DMS153 (cell line): ENCODE results near the gene TIAL1.
"Not testable (repeated sequence)": the region's sequence is repeated elsewhere in the genome, so short reads cannot be mapped to it uniquely, and the experiment has no call there.

ENCODE experiments used
- DNase-seq: peaks from one replicate; lab custom pipeline; 2025; lab: John Stamatoyannopoulos, UW

The TIAL1 gene

GRCh38 chr10:119528663-119529237, 68.0 kb downstream of the TIAL1 start:
- not testable (repeated sequence) for DNase-seq

DNA sequence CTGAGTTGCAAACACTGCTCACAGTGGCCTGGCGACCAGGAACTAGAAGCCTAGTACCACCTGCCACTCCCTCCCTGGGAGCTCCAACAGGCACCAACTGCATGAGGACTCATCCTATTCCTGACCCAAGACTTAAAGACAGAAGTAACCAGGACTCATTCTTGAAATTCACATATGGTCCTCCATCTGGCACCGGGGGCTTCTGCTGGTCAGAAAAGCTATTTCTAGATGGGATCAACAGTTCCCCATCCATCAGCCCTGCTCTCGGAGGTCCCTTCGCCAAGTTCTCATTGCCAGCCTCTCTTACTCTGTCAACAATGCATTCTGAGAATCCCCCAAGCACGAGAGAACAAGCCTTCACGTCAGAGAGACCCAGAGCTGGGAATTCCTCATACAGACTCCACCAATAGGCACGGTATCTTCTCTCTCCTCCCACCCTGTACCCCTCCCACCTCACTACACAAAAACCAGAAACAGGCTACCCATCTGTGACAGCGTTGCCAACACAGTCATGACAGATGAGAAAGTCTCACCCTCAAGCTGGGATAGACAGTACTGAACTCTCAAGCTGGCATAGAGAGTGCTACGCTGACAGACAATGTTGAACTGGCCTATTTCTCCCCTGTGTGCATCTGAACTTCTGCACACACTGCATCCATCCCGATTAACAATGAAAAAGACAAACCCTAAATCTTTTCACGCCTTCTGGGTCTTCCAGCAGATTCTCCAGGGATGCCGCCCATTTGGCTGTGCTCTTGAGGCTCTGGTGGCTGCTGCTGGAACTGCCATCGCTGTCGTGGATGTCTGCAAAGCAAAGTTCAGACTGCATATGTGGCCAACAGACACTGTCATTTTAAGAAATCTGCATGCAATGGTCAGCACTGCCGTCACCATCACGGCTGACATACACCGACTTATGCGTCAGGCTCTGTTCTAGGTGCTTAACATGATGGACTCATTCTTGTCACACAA, 69.9 kb downstream of the TIAL1 start:
- no peak for DNase-seq

DNA sequence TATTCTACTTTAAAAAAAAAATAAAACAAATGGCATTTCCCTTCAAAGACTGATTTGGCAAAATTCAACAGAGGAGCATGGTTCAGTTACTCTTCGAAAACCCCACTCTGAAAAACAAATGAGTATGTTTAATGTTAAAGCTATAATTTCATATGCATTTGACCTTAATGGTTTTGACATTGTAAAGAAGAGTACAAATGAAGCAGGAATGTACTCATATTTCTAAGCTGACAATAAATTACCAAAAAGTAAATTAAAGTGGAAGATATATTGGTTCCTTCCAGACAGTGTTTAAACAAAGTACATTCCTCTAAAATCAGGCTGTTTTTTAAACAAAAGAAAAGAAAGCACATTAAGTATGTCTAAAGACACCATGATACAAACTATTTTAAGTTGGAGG, 70.6 kb downstream of the TIAL1 start:
- DNase-seq = no peak

DNA sequence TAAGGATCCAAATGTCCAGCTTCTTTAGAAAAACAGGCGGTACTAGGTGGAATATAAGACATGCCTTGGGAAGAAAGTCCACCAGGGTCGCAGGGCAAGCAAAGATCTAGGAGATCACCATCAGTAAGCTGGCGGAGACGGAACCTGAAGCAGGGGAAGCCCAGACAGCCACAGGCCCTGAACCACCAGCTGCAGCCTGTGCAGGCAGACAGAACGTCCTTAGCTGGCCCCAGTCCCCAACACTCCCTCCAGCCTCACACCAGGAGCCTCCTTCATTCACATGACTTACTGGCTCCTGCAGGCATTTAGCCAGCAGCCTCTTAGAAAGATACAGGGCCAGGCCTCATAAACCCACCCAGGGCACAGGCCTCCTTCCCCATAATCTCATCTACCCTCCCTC, 71.6 kb downstream of the TIAL1 start:
- no peak for DNase-seq

- no peak for DNase-seq
Observed at GRCh38 chr10:119524720-119525070, 72.1 kb downstream of the TIAL1 start.

DNA sequence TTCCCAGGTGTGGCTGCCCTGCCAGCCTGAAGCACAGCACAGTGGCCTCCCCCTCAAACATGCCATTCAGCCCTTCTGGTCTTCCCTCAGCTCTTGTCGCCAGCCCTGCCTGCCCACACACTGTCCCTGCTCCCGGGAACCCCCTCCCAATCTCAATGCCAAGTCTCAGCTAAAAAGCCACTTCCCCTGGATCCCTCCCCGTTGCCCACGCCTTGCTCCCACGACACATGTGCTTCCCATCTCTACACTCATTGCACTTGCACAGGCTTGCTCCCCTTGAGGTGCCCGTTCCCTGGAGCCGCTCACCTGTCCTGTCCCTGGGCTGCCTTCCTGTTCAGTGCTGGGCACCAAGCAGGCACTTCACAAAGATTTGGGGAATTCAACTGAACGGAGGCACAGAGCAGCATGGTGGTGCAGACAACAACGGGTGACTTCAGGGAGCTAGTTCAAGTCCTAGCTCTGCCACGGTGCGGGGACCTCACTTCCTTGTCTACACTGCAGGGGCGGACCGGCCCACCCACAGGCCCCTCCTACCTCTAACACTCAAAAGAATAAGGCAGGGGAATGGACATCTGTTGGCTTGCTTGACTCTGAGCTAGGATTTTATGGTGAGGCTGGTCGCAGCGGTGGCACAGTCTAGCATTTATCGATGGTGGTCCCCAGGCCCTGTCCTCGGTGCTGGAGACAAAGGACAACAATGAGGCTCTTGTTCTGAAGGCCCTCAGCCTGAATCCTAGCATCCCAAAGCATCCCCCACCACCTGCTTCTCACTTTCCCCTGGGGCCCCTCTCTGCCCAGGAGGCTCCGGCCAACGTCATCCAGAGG, 72.7 kb downstream of the TIAL1 start:
- DNase-seq = no peak
